ENCODE data around the gene TXNDC8. TPM values are rescaled to one million over a fixed set of nuclear protein-coding genes. Genes with fewer than 3 reads are reported as not detected.
"Not testable (repeated sequence)": the region's sequence is repeated elsewhere in the genome, so short reads cannot be mapped to it uniquely, and the experiment has no call there.

The TXNDC8 gene
- total and polyA plus RNA-seq, 8 donors: not detected

GRCh38 chr9:110316261-110317075 is 21.2 kb downstream of the TXNDC8 start:
- no peaks in the 10 kb centered on the region for H3K9me3 ChIP-seq
- 55 to 57% methylated on average over 6 of the region's 6 CpGs for WGBS, 2 donors
- ATAC-seq (no peak), FAIRE-seq (no peak), DNase-seq (no peak)
- no peaks in the 10 kb centered on the region for H3K36me3 ChIP-seq
- H3K4me3 ChIP-seq: no peak overlapping the region
- no peaks in the 10 kb centered on the region for H3K4me1 ChIP-seq
- no peak for TF ChIP-seq CTCF (IDR thresholded peaks at IDR 0.05)
- H3K27me3 ChIP-seq: no peaks in the 10 kb centered on the region
- no peak overlapping the region for H3K27ac ChIP-seq
- intact Hi-C loops (cut with DNase I): no loop called here

GRCh38 chr9:110311978-110312377 is 25.7 kb downstream of the TXNDC8 start:
- not testable (repeated sequence) for H3K36me3 ChIP-seq, FAIRE-seq
- 85 to 97% methylated on average over 2 of the region's 2 CpGs for WGBS, 2 donors

GRCh38 chr9:110309681-110310080 is 28.0 kb downstream of the TXNDC8 start:
- Histone ChIP-seq H3K4me3 (no peak overlapping the region), H3K9me3 (no peaks in the 10 kb centered on the region), H3K27me3 (no peaks in the 10 kb centered on the region), H3K36me3 (no peaks in the 10 kb centered on the region), H3K27ac (no peak overlapping the region), H3K4me1 (no peaks in the 10 kb centered on the region)
- FAIRE-seq (no peak), DNase-seq (no peak), ATAC-seq (no peak)
- TF ChIP-seq CTCF (IDR thresholded peaks at IDR 0.05): no peak
- intact Hi-C loops (cut with DNase I): loop anchor here in 1 of 3 donors (10.0 kb wide), 1 partner anchor 135 kb away; no protein-coding TSS in a partner anchor
- 55 to 83% methylated on average over 1 of the region's 1 CpG for WGBS, 2 donors

More at GRCh38 chr9:110311978-110312377, 25.7 kb downstream of the TXNDC8 start:
- H3K27me3 ChIP-seq; H3K4me1 ChIP-seq; ATAC-seq; H3K9me3 ChIP-seq; intact Hi-C loops (cut with DNase I); H3K27ac ChIP-seq; DNase-seq; H3K4me3 ChIP-seq: not testable (repeated sequence)

GRCh38 chr9:110308633-110309038 is 29.0 kb downstream of the TXNDC8 start:
- no peak for TF ChIP-seq CTCF (IDR thresholded peaks at IDR 0.05)
- 48 to 62% methylated on average over 4 of the region's 4 CpGs for WGBS, 2 donors
- FAIRE-seq: no peak

GRCh38 chr9:110307191-110307590 is 30.5 kb downstream of the TXNDC8 start:
- no peak for DNase-seq
- WGBS, 2 donors: 7 to 11% methylated on average over 1 of the region's 1 CpG
- FAIRE-seq: no peak
- no peak for TF ChIP-seq CTCF (IDR thresholded peaks at IDR 0.05)
- Histone ChIP-seq H3K4me1 (no peaks in the 10 kb centered on the region), H3K9me3 (no peaks in the 10 kb centered on the region), H3K36me3 (no peaks in the 10 kb centered on the region), H3K27me3 (no peaks in the 10 kb centered on the region), H3K4me3 (no peak overlapping the region), H3K27ac (no peak overlapping the region)
- intact Hi-C loops (cut with DNase I): loop anchor here in 1 of 3 donors (10.0 kb wide), 1 partner anchor 132 kb away; no protein-coding TSS in a partner anchor
- ATAC-seq: no peak

More at GRCh38 chr9:110308633-110309038, 29.0 kb downstream of the TXNDC8 start:
- intact Hi-C loops (cut with DNase I): loop anchor here in 1 of 3 donors (10.0 kb wide), 1 partner anchor 134 kb away; no protein-coding TSS in a partner anchor
- no peaks in the 10 kb centered on the region for H3K27me3 ChIP-seq
- H3K9me3 ChIP-seq: no peaks in the 10 kb centered on the region
- no peak overlapping the region for H3K27ac ChIP-seq
- ATAC-seq: no peak
- no peak for DNase-seq
- no peak overlapping the region for H3K4me3 ChIP-seq
- H3K4me1 ChIP-seq: no peaks in the 10 kb centered on the region
- H3K36me3 ChIP-seq: no peaks in the 10 kb centered on the region
